GM06990 (cell line): ENCODE results near the gene EHBP1.

Source experiments
- DNase-seq: peaks from one replicate; pipeline ENCODE4 v3.0.0-alpha.2; 2011; ENCODE audit not compliant: insufficient read length; ENCODE audit errors: extremely low read depth
- H3K27me3 ChIP-seq: replicated peaks from 2 replicates; pipeline ENCODE4 v1.6.0; 2011; ENCODE audit warnings: low read length; ENCODE audit not compliant: control insufficient read depth, insufficient read depth
- H3K36me3 ChIP-seq: 2 replicates; pipeline ENCODE4 v1.5.1; 2011; ENCODE audit warnings: low read length; ENCODE audit not compliant: control insufficient read depth, insufficient read depth
- H3K4me3 ChIP-seq: replicated peaks from 2 replicates; pipeline ENCODE4 v1.5.1; 2011; ENCODE audit warnings: low read depth, mild to moderate bottlenecking, control low read depth, low read length
- CTCF ChIP-seq: IDR thresholded peaks from 2 replicates; pipeline ENCODE4 v1.5.1; 2011; ENCODE audit warnings: low read length, control low read depth, mild to moderate bottlenecking, inconsistent platforms; ENCODE audit not compliant: insufficient read depth, poor library complexity, severe bottlenecking

The EHBP1 gene

GRCh38 chr2:62687636-62688035 is 17.9 kb upstream of the EHBP1 start:
- no peaks in the 10 kb centered on the region; the same call in 1 of the 2 replicates for H3K27me3 ChIP-seq
- H3K4me3 ChIP-seq = no peak overlapping the region
- TF ChIP-seq CTCF = no peak
- DNase-seq = no peak
- no peaks in the 10 kb centered on the region for H3K36me3 ChIP-seq

GRCh38 chr2:62688771-62689170 is 16.7 kb upstream of the EHBP1 start:
- no peak for TF ChIP-seq CTCF
- no peaks in the 10 kb centered on the region; the same call in 1 of the 2 replicates for H3K27me3 ChIP-seq

GRCh38 chr2:62691186-62691585 is 14.3 kb upstream of the EHBP1 start:
- no peaks in the 10 kb centered on the region; the same call in 1 of the 2 replicates for H3K27me3 ChIP-seq
- TF ChIP-seq CTCF = no peak
- H3K4me3 ChIP-seq = no peak overlapping the region
- H3K36me3 ChIP-seq = no peaks in the 10 kb centered on the region
- no peak for DNase-seq

More at GRCh38 chr2:62688771-62689170, 16.7 kb upstream of the EHBP1 start:
- Histone ChIP-seq H3K36me3 (no peaks in the 10 kb centered on the region), H3K4me3 (no peak overlapping the region)
- DNase-seq = no peak

- Histone ChIP-seq H3K4me3 (no peak overlapping the region), H3K27me3 (no peaks in the 10 kb centered on the region; the same call in 1 of the 2 replicates), H3K36me3 (no peaks in the 10 kb centered on the region)
- no peak for TF ChIP-seq CTCF
- DNase-seq = no peak
Measured at GRCh38 chr2:62692225-62692624, 13.3 kb upstream of the EHBP1 start.

- DNase-seq = no peak
- TF ChIP-seq CTCF = no peak
- Histone ChIP-seq H3K4me3 (no peak overlapping the region), H3K27me3 (no peaks in the 10 kb centered on the region), H3K36me3 (no peaks in the 10 kb centered on the region)
Measured at GRCh38 chr2:62698653-62699052, 6.9 kb upstream of the EHBP1 start.

- no peak for TF ChIP-seq CTCF
- Histone ChIP-seq H3K4me3 (peak overlapping the region; percentile 97), H3K36me3 (no peaks in the 10 kb centered on the region), H3K27me3 (no peaks in the 10 kb centered on the region)
- no peak for DNase-seq
Measured at GRCh38 chr2:62704654-62705006, 883 bp upstream of the EHBP1 start.
